GM21825 (cell line): ENCODE measurements around the gene GIMAP8.

Source experiments
- ATAC-seq: cut with Tn5 transposase; IDR thresholded peaks from one replicate; pipeline ENCODE4 v1.9.1; 2021; ENCODE audit warnings: mild to moderate bottlenecking, moderate library complexity; ENCODE audit not compliant: unreplicated experiment

GIMAP8 gene

GRCh38 chr7:150450491-150451001 is at the start of gene GIMAP8:
Gene GIMAP8 (plus strand): TSS chr7:150450630. CDS start chr7:150466699, 16,069 bp downstream.
- ATAC-seq, result peak; percentile 33

GRCh38 chr7:150400788-150401423 is 49.5 kb upstream of the GIMAP8 start:
- ATAC-seq, result no peak

GRCh38 chr7:150401424-150401790 is 49.0 kb upstream of the GIMAP8 start:
- ATAC-seq, result no peak

- no peak for ATAC-seq
These were observed 48.4 kb upstream of the GIMAP8 start for GRCh38 chr7:150401861-150402631.

GRCh38 chr7:150402671-150403321 is 47.6 kb upstream of the GIMAP8 start:
- no peak for ATAC-seq

- no peak for ATAC-seq
These were observed 46.9 kb upstream of the GIMAP8 start for GRCh38 chr7:150403376-150404171.

GRCh38 chr7:150404172-150404804 is 46.1 kb upstream of the GIMAP8 start:
- ATAC-seq, result no peak

- peak; percentile 36 for ATAC-seq
These were observed 45.4 kb upstream of the GIMAP8 start for GRCh38 chr7:150404805-150405583.

- no peak for ATAC-seq
These were observed 44.7 kb upstream of the GIMAP8 start for GRCh38 chr7:150405584-150406311.

- no peak for ATAC-seq
These were observed 44.2 kb upstream of the GIMAP8 start for GRCh38 chr7:150406312-150406566.

GRCh38 chr7:150406567-150407421 is 43.6 kb upstream of the GIMAP8 start:
- ATAC-seq, result peak; percentile 55

GRCh38 chr7:150407588-150408392 is 42.6 kb upstream of the GIMAP8 start:
- no peak for ATAC-seq

- ATAC-seq, result peak; percentile 21
These were observed 41.8 kb upstream of the GIMAP8 start for GRCh38 chr7:150408393-150409299.

- no peak for ATAC-seq
These were observed 41.0 kb upstream of the GIMAP8 start for GRCh38 chr7:150409300-150410030.

- ATAC-seq, result no peak
These were observed 40.3 kb upstream of the GIMAP8 start for GRCh38 chr7:150410131-150410530.
